Heart left ventricle (tissue), 13 donors: ENCODE data around the gene MGST3.

ENCODE experiments used
- POLR2A ChIP-seq, 2 donors: fragments of 450-650 bp; IDR thresholded peaks; one replicate each; pipeline ENCODE4 v1.6.1; 2017; ENCODE audit warnings: antibody characterized with exemption in 2 of 2, mild to moderate bottlenecking in 2 of 2, moderate library complexity in 2 of 2
- TF ChIP-seq, protein P1 (sequence below), 12 donors: fragments of 200-600 bp; sonication (generic) in 4 of 12; IDR thresholded peaks; one replicate each; pipeline versions ENCODE4 v1.5.0 to v1.8.0; 2018 to 2022; ENCODE audit warnings: antibody characterized with exemption in 12 of 12, mild to moderate bottlenecking in 5 of 12
- donor health status: ischemic (EF 13 %, LVEDD 7.1; RV severe dilation, severe dysfunction).
- donor health status: DM: no; HTN: yes; CAD: no.
- donor health status: DM: no; HTN: no; CAD: no.
- donor health status: ischemic (EF 25% LVEDD 6.9; RV normal size, moderate dysfunction).
- donor health status: ischemic (EF 25% LVEDD 5.7; RV mildly dilated, moderate dysfunction).
- donor health status: ischemic (EF 35%, LVEDD 5.7; RV mildly dilated, moderate dysfunction).
- donor health status: nonischemic (EF 11% LVEDD 7.7; RV severe dilation, severe dysfunction).
- donor health status: DM: yes; HTN: yes; CAD: no.
- donor health status: PGD.
- donor health status: ischemic (EF 29% LVEDD 5.4; RV normal size, mild dysfunction).
- donor health status: nonischemic (EF 23%, LVEDD 6.1; RV moderate dilation, normal function).

DNA sequence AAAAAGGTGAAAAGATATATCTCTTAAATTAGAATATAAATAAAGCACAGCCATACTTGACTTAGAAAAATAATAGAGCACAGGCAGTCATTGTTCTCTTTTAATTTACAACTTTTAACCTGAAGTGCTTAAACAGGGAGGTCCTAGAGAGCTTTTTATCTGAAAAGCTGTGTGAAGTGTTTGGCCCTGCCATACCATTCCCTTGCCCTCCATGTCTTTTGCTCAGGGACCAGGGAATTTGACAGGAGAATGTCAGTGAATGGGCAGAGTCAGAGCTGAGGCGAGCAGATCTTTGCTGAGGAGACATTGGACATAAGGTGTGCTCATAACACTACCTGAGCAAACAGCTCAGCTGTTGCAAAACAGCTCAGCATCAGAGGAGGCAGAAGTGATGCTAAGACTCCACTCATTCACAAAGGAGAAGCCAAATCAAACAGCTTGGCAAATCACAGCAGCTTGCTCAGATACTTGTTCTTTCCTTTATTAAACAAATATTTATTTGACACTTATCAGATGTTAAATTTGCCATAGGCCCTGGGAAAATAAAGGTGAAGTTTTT, 14.9 kb upstream of the MGST3 start:
- TF ChIP-seq, protein P1, sequence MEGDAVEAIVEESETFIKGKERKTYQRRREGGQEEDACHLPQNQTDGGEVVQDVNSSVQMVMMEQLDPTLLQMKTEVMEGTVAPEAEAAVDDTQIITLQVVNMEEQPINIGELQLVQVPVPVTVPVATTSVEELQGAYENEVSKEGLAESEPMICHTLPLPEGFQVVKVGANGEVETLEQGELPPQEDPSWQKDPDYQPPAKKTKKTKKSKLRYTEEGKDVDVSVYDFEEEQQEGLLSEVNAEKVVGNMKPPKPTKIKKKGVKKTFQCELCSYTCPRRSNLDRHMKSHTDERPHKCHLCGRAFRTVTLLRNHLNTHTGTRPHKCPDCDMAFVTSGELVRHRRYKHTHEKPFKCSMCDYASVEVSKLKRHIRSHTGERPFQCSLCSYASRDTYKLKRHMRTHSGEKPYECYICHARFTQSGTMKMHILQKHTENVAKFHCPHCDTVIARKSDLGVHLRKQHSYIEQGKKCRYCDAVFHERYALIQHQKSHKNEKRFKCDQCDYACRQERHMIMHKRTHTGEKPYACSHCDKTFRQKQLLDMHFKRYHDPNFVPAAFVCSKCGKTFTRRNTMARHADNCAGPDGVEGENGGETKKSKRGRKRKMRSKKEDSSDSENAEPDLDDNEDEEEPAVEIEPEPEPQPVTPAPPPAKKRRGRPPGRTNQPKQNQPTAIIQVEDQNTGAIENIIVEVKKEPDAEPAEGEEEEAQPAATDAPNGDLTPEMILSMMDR (IDR thresholded peaks at IDR 0.05), result no peak
- no peak for TF ChIP-seq POLR2A (IDR thresholded peaks at IDR 0.05)
